ENCODE results near the gene ZNF74. TPM values are rescaled to one million over a fixed set of nuclear protein-coding genes. Genes with fewer than 3 reads are reported as not detected.
A peak's percentile ranks its signal among the peaks of the same experiment; 100 is the strongest.

The ZNF74 gene
- polyA plus RNA-seq, 1 donor: 11.6 TPM

GRCh38 chr22:20426259-20426615, 32.3 kb downstream of the ZNF74 start:
- no peak overlapping the region for H3K27ac ChIP-seq (ENCODE audit: low read length)
- peaks cover 10% of the 10 kb centered on the region for H3K36me3 ChIP-seq (ENCODE audit: control insufficient read depth, insufficient read depth, low read length)
- no peak for DNase-seq
- no CpG with 5 or more reads among the region's 12 CpGs for WGBS (ENCODE audit: insufficient coverage, low lambda C conversion rate)
- H3K4me1 ChIP-seq (ENCODE audit: control insufficient read depth, insufficient read depth, low read length): peaks cover 15% of the 10 kb centered on the region
- no peak overlapping the region for H3K4me3 ChIP-seq (ENCODE audit: low read length)
- H3K9me3 ChIP-seq (ENCODE audit: control insufficient read depth, low read depth, low read length): peaks cover 9% of the 10 kb centered on the region
- H3K27me3 ChIP-seq (ENCODE audit: control insufficient read depth, insufficient read depth, low read length): peaks cover 63% of the 10 kb centered on the region

GRCh38 chr22:20427104-20427944, 33.4 kb downstream of the ZNF74 start:
- WGBS (ENCODE audit: insufficient coverage, low lambda C conversion rate): no CpG with 5 or more reads among the region's 8 CpGs
- Histone ChIP-seq H3K27me3 (ENCODE audit: control insufficient read depth, insufficient read depth, low read length) (peaks cover 74% of the 10 kb centered on the region), H3K9me3 (ENCODE audit: control insufficient read depth, low read depth, low read length) (peaks cover 9% of the 10 kb centered on the region), H3K4me3 (ENCODE audit: low read length) (no peak overlapping the region), H3K27ac (ENCODE audit: low read length) (no peak overlapping the region), H3K4me1 (ENCODE audit: control insufficient read depth, insufficient read depth, low read length) (peaks cover 15% of the 10 kb centered on the region), H3K36me3 (ENCODE audit: control insufficient read depth, insufficient read depth, low read length) (peaks cover 10% of the 10 kb centered on the region)
- DNase-seq: no peak

- H3K27me3 ChIP-seq (ENCODE audit: control insufficient read depth, insufficient read depth, low read length): peaks cover 79% of the 10 kb centered on the region
- peaks cover 10% of the 10 kb centered on the region for H3K36me3 ChIP-seq (ENCODE audit: control insufficient read depth, insufficient read depth, low read length)
- 100% methylated on average over 1 of the region's 4 CpGs for WGBS (ENCODE audit: insufficient coverage, low lambda C conversion rate)
- peaks cover 9% of the 10 kb centered on the region for H3K9me3 ChIP-seq (ENCODE audit: control insufficient read depth, low read depth, low read length)
- no peak overlapping the region for H3K27ac ChIP-seq (ENCODE audit: low read length)
- H3K4me3 ChIP-seq (ENCODE audit: low read length): no peak overlapping the region
- no peak for DNase-seq
- H3K4me1 ChIP-seq (ENCODE audit: control insufficient read depth, insufficient read depth, low read length): peaks cover 15% of the 10 kb centered on the region
Observed at GRCh38 chr22:20427945-20428417, 34.0 kb downstream of the ZNF74 start.

- Histone ChIP-seq H3K27ac (ENCODE audit: low read length) (no peak overlapping the region), H3K4me3 (ENCODE audit: low read length) (peak overlapping the region; percentile 23), H3K9me3 (ENCODE audit: control insufficient read depth, low read depth, low read length) (peaks cover 9% of the 10 kb centered on the region), H3K4me1 (ENCODE audit: control insufficient read depth, insufficient read depth, low read length) (peaks cover 15% of the 10 kb centered on the region), H3K36me3 (ENCODE audit: control insufficient read depth, insufficient read depth, low read length) (peaks cover 10% of the 10 kb centered on the region), H3K27me3 (ENCODE audit: control insufficient read depth, insufficient read depth, low read length) (peaks cover 82% of the 10 kb centered on the region)
- DNase-seq: no peak
- WGBS (ENCODE audit: insufficient coverage, low lambda C conversion rate): 20% methylated on average over 1 of the region's 23 CpGs
Observed at GRCh38 chr22:20428496-20429253, 34.7 kb downstream of the ZNF74 start.

GRCh38 chr22:20429254-20430100, 35.5 kb downstream of the ZNF74 start:
- Histone ChIP-seq H3K36me3 (ENCODE audit: control insufficient read depth, insufficient read depth, low read length) (peaks cover 10% of the 10 kb centered on the region), H3K4me3 (ENCODE audit: low read length) (peak overlapping the region; percentile 31), H3K4me1 (ENCODE audit: control insufficient read depth, insufficient read depth, low read length) (peaks cover 15% of the 10 kb centered on the region), H3K27me3 (ENCODE audit: control insufficient read depth, insufficient read depth, low read length) (peaks cover 84% of the 10 kb centered on the region), H3K27ac (ENCODE audit: low read length) (no peak overlapping the region), H3K9me3 (ENCODE audit: control insufficient read depth, low read depth, low read length) (peaks cover 9% of the 10 kb centered on the region)
- peak in 1 of 2 donors; percentile 60 for DNase-seq
- 12% methylated on average over 5 of the region's 75 CpGs for WGBS (ENCODE audit: insufficient coverage, low lambda C conversion rate)

- Histone ChIP-seq H3K27ac (ENCODE audit: low read length) (no peak overlapping the region), H3K9me3 (ENCODE audit: control insufficient read depth, low read depth, low read length) (peaks cover 9% of the 10 kb centered on the region), H3K36me3 (ENCODE audit: control insufficient read depth, insufficient read depth, low read length) (peaks cover 5% of the 10 kb centered on the region), H3K4me1 (ENCODE audit: control insufficient read depth, insufficient read depth, low read length) (peaks cover 16% of the 10 kb centered on the region), H3K4me3 (ENCODE audit: low read length) (no peak overlapping the region), H3K27me3 (ENCODE audit: control insufficient read depth, insufficient read depth, low read length) (peaks cover 86% of the 10 kb centered on the region)
- no CpG with 5 or more reads among the region's 37 CpGs for WGBS (ENCODE audit: insufficient coverage, low lambda C conversion rate)
- DNase-seq: no peak
Observed at GRCh38 chr22:20430101-20430719, 36.3 kb downstream of the ZNF74 start.

GRCh38 chr22:20430720-20431510, 37.0 kb downstream of the ZNF74 start:
- Histone ChIP-seq H3K36me3 (ENCODE audit: control insufficient read depth, insufficient read depth, low read length) (peaks cover 5% of the 10 kb centered on the region), H3K27ac (ENCODE audit: low read length) (no peak overlapping the region), H3K27me3 (ENCODE audit: control insufficient read depth, insufficient read depth, low read length) (peaks cover 93% of the 10 kb centered on the region), H3K4me3 (ENCODE audit: low read length) (no peak overlapping the region), H3K4me1 (ENCODE audit: control insufficient read depth, insufficient read depth, low read length) (peaks cover 23% of the 10 kb centered on the region), H3K9me3 (ENCODE audit: control insufficient read depth, low read depth, low read length) (peaks cover 9% of the 10 kb centered on the region)
- DNase-seq: peak in 1 of 2 donors; percentile 51
- WGBS (ENCODE audit: insufficient coverage, low lambda C conversion rate): no CpG with 5 or more reads among the region's 94 CpGs

- Histone ChIP-seq H3K4me1 (ENCODE audit: control insufficient read depth, insufficient read depth, low read length) (peaks cover 25% of the 10 kb centered on the region), H3K27ac (ENCODE audit: low read length) (no peak overlapping the region), H3K36me3 (ENCODE audit: control insufficient read depth, insufficient read depth, low read length) (peaks cover 5% of the 10 kb centered on the region), H3K27me3 (ENCODE audit: control insufficient read depth, insufficient read depth, low read length) (peaks cover 91% of the 10 kb centered on the region), H3K4me3 (ENCODE audit: low read length) (no peak overlapping the region), H3K9me3 (ENCODE audit: control insufficient read depth, low read depth, low read length) (peaks cover 10% of the 10 kb centered on the region)
- WGBS (ENCODE audit: insufficient coverage, low lambda C conversion rate): no CpG with 5 or more reads among the region's 50 CpGs
- DNase-seq: no peak
Observed at GRCh38 chr22:20431511-20432192, 37.7 kb downstream of the ZNF74 start.

- peaks cover 91% of the 10 kb centered on the region for H3K27me3 ChIP-seq (ENCODE audit: control insufficient read depth, insufficient read depth, low read length)
- peaks cover 5% of the 10 kb centered on the region for H3K36me3 ChIP-seq (ENCODE audit: control insufficient read depth, insufficient read depth, low read length)
- H3K9me3 ChIP-seq (ENCODE audit: control insufficient read depth, low read depth, low read length): peaks cover 15% of the 10 kb centered on the region
- WGBS (ENCODE audit: insufficient coverage, low lambda C conversion rate): no CpG with 5 or more reads among the region's 3 CpGs
- peaks cover 27% of the 10 kb centered on the region for H3K4me1 ChIP-seq (ENCODE audit: control insufficient read depth, insufficient read depth, low read length)
- DNase-seq: no peak
- H3K27ac ChIP-seq (ENCODE audit: low read length): no peak overlapping the region
- H3K4me3 ChIP-seq (ENCODE audit: low read length): no peak overlapping the region
Observed at GRCh38 chr22:20432244-20432686, 38.3 kb downstream of the ZNF74 start.

Measured in large intestine (tissue), 3 donors.